Epithelial cell of esophagus (primary cell): ENCODE data around the gene MRTFA.
"Not testable (repeated sequence)": the region's sequence is repeated elsewhere in the genome, so short reads cannot be mapped to it uniquely, and the experiment has no call there.

Source experiments
- DNase-seq: peaks from one replicate; pipeline ENCODE4 v3.0.0; 2010; ENCODE audit warnings: low read depth
- H3K4me3 ChIP-seq: 2 replicates; pipeline ENCODE4 v1.5.1; 2011; ENCODE audit warnings: mild to moderate bottlenecking, low read length, control low read depth
- TF ChIP-seq, protein P1 (sequence below): IDR thresholded peaks from 2 replicates; pipeline ENCODE4 v1.5.1; 2011; ENCODE audit warnings: low read depth, mild to moderate bottlenecking, low read length, control low read depth, inconsistent platforms; ENCODE audit not compliant: insufficient read depth; ENCODE audit errors: missing control alignments

The MRTFA gene

GRCh38 chr22:40504285-40505249, 132.0 kb downstream of the MRTFA start:
- no peak overlapping the region for H3K4me3 ChIP-seq
- TF ChIP-seq, protein P1, sequence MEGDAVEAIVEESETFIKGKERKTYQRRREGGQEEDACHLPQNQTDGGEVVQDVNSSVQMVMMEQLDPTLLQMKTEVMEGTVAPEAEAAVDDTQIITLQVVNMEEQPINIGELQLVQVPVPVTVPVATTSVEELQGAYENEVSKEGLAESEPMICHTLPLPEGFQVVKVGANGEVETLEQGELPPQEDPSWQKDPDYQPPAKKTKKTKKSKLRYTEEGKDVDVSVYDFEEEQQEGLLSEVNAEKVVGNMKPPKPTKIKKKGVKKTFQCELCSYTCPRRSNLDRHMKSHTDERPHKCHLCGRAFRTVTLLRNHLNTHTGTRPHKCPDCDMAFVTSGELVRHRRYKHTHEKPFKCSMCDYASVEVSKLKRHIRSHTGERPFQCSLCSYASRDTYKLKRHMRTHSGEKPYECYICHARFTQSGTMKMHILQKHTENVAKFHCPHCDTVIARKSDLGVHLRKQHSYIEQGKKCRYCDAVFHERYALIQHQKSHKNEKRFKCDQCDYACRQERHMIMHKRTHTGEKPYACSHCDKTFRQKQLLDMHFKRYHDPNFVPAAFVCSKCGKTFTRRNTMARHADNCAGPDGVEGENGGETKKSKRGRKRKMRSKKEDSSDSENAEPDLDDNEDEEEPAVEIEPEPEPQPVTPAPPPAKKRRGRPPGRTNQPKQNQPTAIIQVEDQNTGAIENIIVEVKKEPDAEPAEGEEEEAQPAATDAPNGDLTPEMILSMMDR: no peak
- DNase-seq: no peak

- H3K4me3 ChIP-seq: no peak overlapping the region
- no peak for DNase-seq
- TF ChIP-seq, protein P1: no peak
Measured at GRCh38 chr22:40502919-40503318, 133.6 kb downstream of the MRTFA start.

DNA sequence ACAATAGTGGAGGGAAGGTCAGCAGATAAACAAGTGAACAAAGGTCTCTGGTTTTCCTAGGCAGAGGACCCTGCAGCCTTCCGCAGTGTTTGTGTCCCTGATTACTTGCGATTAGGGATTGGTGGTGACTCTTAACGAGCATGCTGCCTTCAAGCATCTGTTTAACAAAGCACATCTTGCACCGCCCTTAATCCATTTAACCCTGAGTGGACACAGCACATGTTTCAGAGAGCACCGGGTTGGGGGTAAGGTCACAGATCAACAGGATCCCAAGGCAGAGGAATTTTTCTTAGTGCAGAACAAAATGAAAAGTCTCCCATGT, 136.1 kb downstream of the MRTFA start:
- not testable (repeated sequence) for H3K4me3 ChIP-seq, DNase-seq

DNA sequence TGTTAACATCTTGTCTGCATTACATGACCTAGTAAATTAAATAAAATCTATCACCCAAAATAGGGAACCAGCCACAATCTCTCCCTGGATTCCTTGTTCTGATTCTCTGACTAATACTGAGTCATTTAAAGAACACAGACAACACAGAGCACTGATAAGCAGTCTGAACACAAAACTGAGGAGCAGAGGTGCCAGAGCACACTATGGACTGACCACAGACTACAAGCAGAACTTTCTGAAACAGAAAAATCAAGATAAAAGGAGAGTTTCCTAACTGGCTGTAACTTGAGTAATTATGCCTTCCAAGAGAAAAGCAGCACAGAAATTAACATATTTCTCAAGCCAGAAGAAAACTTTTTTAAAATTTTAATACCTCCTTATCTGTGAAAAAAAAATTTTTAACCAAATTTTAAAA, 137.3 kb downstream of the MRTFA start:
- H3K4me3 ChIP-seq: no peak overlapping the region
- DNase-seq: peak; percentile 87
- TF ChIP-seq, protein P1: no peak

DNA sequence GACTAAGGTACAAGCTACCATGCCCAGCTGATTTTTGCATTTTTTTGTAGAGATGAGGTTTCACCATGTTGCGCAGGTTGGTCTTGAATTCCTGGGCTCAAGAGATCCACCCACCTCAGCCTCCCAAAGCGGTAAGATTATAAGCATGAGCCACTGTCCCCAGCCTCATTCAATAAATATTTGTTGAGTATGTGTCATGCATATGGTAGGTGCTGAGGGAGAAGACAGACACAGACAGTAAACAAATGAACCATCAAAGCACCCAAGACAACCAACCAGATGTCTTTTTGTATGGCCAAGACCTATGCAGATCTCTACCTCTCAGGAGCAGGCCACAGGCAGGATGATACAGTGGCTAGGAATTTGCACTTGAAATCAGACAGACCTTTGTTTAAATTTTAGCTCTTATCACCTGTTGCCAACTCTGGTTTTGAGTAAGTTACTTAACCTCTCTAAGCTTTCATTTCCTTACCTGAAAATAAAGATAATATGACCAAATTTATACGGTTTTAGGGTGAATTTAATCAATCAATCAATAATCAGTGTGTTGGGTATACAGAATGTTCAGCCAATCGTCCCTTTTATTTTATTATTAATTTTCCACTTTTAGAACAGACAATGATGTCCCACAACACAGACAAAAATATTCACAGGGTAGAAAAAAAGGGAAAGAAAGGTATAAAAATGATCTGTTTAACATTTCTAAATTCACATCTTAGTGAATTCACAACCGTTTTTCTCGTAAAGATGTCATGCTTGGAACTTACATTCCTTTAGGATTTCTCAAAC, 137.9 kb downstream of the MRTFA start:
- no peak overlapping the region for H3K4me3 ChIP-seq
- TF ChIP-seq, protein P1: no peak
- peak; percentile 98 for DNase-seq

- no peak for DNase-seq
- TF ChIP-seq, protein P1: no peak
- H3K4me3 ChIP-seq: no peak overlapping the region
Measured at GRCh38 chr22:40493441-40493840, 143.1 kb downstream of the MRTFA start.

GRCh38 chr22:40491990-40492631, 144.4 kb downstream of the MRTFA start:
- no peak overlapping the region for H3K4me3 ChIP-seq
- DNase-seq: no peak
- TF ChIP-seq, protein P1: no peak
